Measurements from ENCODE around the gene BCAT1. TPM values are rescaled to one million over a fixed set of nuclear protein-coding genes. Genes with fewer than 3 reads are reported as not detected.
"Not testable (repeated sequence)": the region's sequence is repeated elsewhere in the genome, so short reads cannot be mapped to it uniquely, and the experiment has no call there.

BCAT1 gene
- total and polyA plus RNA-seq, 12 donors = 0.95 to 17.0 (median 2.7) TPM

DNA sequence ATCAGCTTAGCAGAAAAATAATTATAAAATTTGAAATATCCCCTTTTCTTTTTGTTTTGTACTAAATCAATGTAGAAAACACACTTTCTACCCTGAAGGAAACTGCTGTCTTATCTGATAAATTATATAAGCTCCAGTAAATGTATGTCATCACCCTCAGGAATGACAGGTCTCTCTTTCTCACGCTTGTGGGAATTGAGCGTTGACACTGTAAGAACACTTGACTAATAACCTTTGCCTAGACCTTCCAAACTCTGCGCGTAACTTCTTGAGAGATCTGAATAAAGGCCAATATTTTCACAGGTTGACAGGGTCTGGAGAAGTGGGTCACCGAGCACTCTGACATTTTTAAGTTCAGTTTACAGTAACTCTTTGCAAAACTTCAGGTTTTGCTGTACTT is 138.5 kb downstream of the BCAT1 start:
- Histone ChIP-seq H3K27ac (no peak overlapping the region), H3K9me3 (peaks cover 0 to 4% (median 0%) of the 10 kb centered on the region in 11 donors), H3K36me3 (no peaks in the 10 kb centered on the region), H3K27me3 (no peaks in the 10 kb centered on the region), H3K4me3 (no peak overlapping the region), H3K4me1 (peaks cover 0 to 17% (median 0%) of the 10 kb centered on the region in 9 donors)
- TF ChIP-seq, protein P1, sequence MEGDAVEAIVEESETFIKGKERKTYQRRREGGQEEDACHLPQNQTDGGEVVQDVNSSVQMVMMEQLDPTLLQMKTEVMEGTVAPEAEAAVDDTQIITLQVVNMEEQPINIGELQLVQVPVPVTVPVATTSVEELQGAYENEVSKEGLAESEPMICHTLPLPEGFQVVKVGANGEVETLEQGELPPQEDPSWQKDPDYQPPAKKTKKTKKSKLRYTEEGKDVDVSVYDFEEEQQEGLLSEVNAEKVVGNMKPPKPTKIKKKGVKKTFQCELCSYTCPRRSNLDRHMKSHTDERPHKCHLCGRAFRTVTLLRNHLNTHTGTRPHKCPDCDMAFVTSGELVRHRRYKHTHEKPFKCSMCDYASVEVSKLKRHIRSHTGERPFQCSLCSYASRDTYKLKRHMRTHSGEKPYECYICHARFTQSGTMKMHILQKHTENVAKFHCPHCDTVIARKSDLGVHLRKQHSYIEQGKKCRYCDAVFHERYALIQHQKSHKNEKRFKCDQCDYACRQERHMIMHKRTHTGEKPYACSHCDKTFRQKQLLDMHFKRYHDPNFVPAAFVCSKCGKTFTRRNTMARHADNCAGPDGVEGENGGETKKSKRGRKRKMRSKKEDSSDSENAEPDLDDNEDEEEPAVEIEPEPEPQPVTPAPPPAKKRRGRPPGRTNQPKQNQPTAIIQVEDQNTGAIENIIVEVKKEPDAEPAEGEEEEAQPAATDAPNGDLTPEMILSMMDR (IDR thresholded peaks at IDR 0.05) = no peak
- DNase-seq = no peak
- intact Hi-C loops (cut with DNase I) = no loop called here
- 51 to 68% methylated on average over 5 of the region's 5 CpGs for WGBS, 2 donors
- ATAC-seq = no peak

DNA sequence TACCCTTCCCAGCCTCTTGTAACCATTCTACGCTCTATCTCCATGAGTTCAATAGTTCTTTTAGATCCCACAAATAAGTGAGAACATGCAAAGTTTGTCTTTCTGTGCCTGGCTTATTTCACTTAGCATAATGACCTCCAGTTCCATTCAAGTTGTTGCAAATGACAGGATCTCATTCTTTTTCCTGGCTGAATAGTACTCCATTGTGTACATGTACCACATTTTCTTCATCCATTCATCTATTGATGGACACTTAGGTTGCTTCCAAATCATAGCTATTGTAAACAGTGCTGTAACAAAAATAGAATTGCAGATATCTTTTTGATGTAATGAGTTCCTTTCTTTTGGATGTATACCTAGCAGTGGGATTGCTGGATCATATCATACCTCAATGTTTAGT is 139.6 kb downstream of the BCAT1 start:
- H3K9me3 ChIP-seq; H3K4me3 ChIP-seq; H3K36me3 ChIP-seq; H3K4me1 ChIP-seq; ATAC-seq; DNase-seq; intact Hi-C loops (cut with DNase I); H3K27me3 ChIP-seq; H3K27ac ChIP-seq: not testable (repeated sequence)
- 97 to 98% methylated on average over 1 of the region's 1 CpG for WGBS, 2 donors

DNA sequence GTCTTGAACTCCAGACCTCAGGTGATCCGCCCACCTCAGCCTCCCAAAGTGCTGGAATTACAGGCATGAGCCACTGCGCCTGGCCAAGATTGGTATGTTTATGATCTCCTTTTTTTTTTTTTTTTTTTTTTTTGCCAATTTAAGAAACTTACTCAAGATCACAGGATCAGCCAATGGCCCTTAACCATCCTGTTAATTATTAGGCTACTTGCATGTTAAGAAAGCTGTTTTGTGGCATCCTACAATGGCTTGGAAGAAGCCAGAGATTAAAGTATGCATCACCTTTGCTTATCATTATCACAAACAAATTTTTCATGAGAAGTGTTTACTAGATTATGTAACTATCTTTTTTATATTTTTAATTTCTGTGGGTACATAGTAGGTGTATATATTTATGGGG is 140.2 kb downstream of the BCAT1 start:
- ATAC-seq = no peak
- WGBS, 2 donors = 94 to 96% methylated on average over 2 of the region's 2 CpGs
- intact Hi-C loops (cut with DNase I) = no loop called here

DNA sequence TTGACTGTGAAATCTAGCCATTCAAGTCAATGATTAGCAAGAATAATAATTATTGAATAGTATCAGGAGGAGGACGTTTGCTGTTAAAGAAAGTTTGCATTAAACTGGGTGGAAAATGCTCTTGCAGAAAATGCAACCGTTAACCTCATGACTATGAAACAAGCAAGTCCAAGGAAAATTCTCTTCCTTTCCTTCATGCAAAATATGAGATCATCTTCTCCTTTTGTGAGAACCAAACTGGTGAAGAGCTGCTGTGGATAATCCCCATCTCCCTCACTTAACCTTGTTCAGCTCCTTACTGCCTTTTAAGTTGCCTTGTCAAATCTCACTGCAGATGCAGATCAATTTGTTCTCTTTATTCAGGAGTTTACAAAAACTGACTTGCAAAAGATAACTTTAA is 142.5 kb downstream of the BCAT1 start:
- WGBS, 2 donors = 74 to 87% methylated on average over 2 of the region's 2 CpGs

More for the DNA sequence above, 140.2 kb downstream of the BCAT1 start:
- TF ChIP-seq, protein P1 (IDR thresholded peaks at IDR 0.05) = no peak
- Histone ChIP-seq H3K27ac (no peak overlapping the region), H3K4me1 (peaks cover 0 to under 1% (median 0%) of the 10 kb centered on the region in 9 donors), H3K36me3 (no peaks in the 10 kb centered on the region), H3K27me3 (no peaks in the 10 kb centered on the region), H3K9me3 (peaks cover 0 to 11% (median 0%) of the 10 kb centered on the region in 11 donors), H3K4me3 (no peak overlapping the region)
- no peak for DNase-seq

More for the DNA sequence above, 142.5 kb downstream of the BCAT1 start:
- no peak for DNase-seq
- Histone ChIP-seq H3K36me3 (no peaks in the 10 kb centered on the region), H3K4me3 (no peak overlapping the region), H3K9me3 (peaks cover 0 to 25% (median 0%) of the 10 kb centered on the region in 11 donors), H3K27me3 (no peaks in the 10 kb centered on the region), H3K27ac (no peak overlapping the region), H3K4me1 (no peaks in the 10 kb centered on the region)
- intact Hi-C loops (cut with DNase I) = no loop called here
- no peak for ATAC-seq
- TF ChIP-seq, protein P1 (IDR thresholded peaks at IDR 0.05) = no peak

Data from heart right ventricle (tissue), 16 donors.